ENCODE measurements around the gene EMX1.

Gene EMX1

GRCh38 chr2:72980535-72981217, 63.4 kb downstream of the EMX1 start:
- DNase-seq (ENCODE audit: low spot score): no peak

GRCh38 chr2:72981536-72981935, 64.2 kb downstream of the EMX1 start:
- no peak for DNase-seq (ENCODE audit: low spot score)

- DNase-seq (ENCODE audit: low spot score): no peak
Observed at GRCh38 chr2:72982219-72982618, 64.9 kb downstream of the EMX1 start.

GRCh38 chr2:72982781-72983499, 65.6 kb downstream of the EMX1 start:
- no peak for DNase-seq (ENCODE audit: low spot score)

- DNase-seq (ENCODE audit: low spot score): no peak
Observed at GRCh38 chr2:72983500-72984161, 66.3 kb downstream of the EMX1 start.

GRCh38 chr2:72984172-72984671, 66.9 kb downstream of the EMX1 start:
- no peak for DNase-seq (ENCODE audit: low spot score)
